Smooth muscle cell of the brain vasculature (primary cell): ENCODE data around the gene FAU.

Experiments used
- DNase-seq: peaks from one replicate; pipeline ENCODE4 v3.0.0-alpha.2; 2012; ENCODE audit warnings: low read depth, low spot score

The FAU gene

GRCh38 chr11:65083134-65083833 lies 38.6 kb downstream of the FAU start:
- no peak for DNase-seq

GRCh38 chr11:65078786-65079342 lies 43.1 kb downstream of the FAU start:
- DNase-seq = no peak

DNA sequence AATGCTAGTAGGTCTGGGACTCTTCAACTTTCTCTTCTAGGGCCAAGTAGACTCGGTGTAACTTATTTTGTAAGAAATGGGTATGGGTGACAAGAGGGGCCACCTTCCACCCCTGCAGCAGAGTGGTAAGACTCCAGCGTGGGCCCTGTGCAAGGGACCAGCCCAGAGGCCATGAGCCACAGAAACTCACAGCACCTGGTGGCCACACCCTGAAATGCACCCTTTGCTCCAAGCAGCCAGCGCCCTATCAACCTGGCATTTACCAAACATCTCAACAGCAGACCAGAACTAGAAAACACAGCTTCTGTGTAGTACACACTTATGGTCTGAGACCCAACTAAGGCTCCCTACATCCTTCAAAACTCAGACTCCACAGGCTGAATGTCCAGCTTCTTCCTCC lies 43.8 kb downstream of the FAU start:
- DNase-seq = no peak

- DNase-seq = no peak
Measured at GRCh38 chr11:65077451-65077850, 44.5 kb downstream of the FAU start.

DNA sequence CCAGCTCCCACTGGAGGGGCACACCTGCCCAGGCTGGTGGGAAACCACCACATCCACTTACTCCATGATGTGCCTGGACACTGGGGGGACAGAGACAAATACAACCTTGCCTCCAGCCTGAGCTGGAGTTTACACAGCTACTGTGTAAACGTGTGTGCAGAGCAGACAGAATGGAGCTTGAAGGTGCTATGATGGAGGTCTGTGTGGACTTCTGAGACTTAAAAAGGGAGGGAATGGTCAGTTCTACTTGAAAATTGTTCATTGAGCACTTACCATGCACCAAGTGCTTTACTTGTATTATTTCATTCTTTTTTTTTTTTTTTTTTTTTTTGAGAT lies 49.3 kb downstream of the FAU start:
- no peak for DNase-seq

GRCh38 chr11:65071907-65072630 lies 49.9 kb downstream of the FAU start:
- no peak for DNase-seq
